Astrocyte (in vitro differentiated cells and primary cell): ENCODE results near the gene STRBP.

Experiments
- EZH2 ChIP-seq: IDR thresholded peaks from 2 replicates; pipeline ENCODE4 v1.6.1; 2012; ENCODE audit warnings: mild to moderate bottlenecking, low read length, inconsistent platforms; ENCODE audit not compliant: insufficient read depth
- TF ChIP-seq, protein P1 (sequence below): IDR thresholded peaks from 2 replicates; pipeline ENCODE4 v1.5.1; 2011; ENCODE audit warnings: low read depth, mild to moderate bottlenecking, inconsistent platforms, low read length, moderate library complexity; ENCODE audit not compliant: insufficient read depth

DNA sequence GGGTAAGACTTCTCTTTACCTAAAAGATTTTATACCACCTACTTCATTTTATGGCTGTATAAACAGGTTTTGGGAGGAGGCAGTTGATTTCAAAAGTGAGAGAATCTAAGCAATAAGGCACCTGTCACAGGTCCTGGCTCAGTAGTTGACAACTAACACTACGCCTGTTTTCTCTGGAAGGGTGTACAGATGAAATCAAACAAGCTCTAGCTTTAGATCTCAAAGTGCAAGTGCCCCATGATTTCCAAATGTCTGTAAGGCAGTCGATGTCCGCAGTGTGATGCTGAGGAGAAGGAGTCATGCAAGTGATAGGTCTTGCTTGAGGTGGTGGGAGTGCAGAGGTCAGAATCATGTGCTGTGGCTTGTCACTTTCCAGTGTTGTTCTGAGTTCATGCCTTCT is 168.8 kb downstream of the STRBP start:
- TF ChIP-seq, protein P1, sequence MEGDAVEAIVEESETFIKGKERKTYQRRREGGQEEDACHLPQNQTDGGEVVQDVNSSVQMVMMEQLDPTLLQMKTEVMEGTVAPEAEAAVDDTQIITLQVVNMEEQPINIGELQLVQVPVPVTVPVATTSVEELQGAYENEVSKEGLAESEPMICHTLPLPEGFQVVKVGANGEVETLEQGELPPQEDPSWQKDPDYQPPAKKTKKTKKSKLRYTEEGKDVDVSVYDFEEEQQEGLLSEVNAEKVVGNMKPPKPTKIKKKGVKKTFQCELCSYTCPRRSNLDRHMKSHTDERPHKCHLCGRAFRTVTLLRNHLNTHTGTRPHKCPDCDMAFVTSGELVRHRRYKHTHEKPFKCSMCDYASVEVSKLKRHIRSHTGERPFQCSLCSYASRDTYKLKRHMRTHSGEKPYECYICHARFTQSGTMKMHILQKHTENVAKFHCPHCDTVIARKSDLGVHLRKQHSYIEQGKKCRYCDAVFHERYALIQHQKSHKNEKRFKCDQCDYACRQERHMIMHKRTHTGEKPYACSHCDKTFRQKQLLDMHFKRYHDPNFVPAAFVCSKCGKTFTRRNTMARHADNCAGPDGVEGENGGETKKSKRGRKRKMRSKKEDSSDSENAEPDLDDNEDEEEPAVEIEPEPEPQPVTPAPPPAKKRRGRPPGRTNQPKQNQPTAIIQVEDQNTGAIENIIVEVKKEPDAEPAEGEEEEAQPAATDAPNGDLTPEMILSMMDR, result no peak
- no peak for TF ChIP-seq EZH2
